ENCODE data around the gene HHLA2. TPM values are rescaled to one million over a fixed set of nuclear protein-coding genes. Genes with fewer than 3 reads are reported as not detected.

HHLA2 gene
- total and polyA plus RNA-seq, 2 experiments from 2014 or later = 0.48 TPM; not detected in 1

DNA sequence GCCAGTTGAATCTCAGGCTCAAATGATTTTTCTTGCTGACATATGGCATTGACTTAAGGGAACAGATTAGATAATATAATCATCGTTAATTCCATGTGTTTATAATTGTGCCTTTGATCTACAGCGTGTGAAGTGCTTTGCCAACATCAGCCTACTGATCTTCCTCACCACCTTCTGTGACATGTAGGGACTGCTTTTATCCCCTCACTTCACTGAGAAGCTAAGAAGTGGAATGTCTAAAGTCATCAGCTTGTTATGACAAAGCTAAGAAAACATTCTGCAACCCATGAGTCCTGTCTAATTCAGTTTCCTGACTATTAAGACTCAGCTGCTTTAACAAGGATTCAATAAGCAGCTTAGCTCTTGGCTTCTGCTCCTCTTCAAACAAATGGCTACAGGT lies 108.0 kb downstream of the HHLA2 start:
- H3K27me3 ChIP-seq = peaks cover 3% of the 10 kb centered on the region
- H3K36me3 ChIP-seq = no peaks in the 10 kb centered on the region
- H3K4me3 ChIP-seq = no peak overlapping the region
- no peaks in the 10 kb centered on the region for H3K9me3 ChIP-seq (ENCODE audit: low read depth)
- no peak overlapping the region for H3K27ac ChIP-seq
- peaks cover 17% of the 10 kb centered on the region for H3K4me1 ChIP-seq (ENCODE audit: low read depth)
- DNase-seq (ENCODE audit: low read depth in 1 of 2, low spot score in 1 of 2) = peak in 1 of 2 donors; percentile 11
- TF ChIP-seq, protein P1, sequence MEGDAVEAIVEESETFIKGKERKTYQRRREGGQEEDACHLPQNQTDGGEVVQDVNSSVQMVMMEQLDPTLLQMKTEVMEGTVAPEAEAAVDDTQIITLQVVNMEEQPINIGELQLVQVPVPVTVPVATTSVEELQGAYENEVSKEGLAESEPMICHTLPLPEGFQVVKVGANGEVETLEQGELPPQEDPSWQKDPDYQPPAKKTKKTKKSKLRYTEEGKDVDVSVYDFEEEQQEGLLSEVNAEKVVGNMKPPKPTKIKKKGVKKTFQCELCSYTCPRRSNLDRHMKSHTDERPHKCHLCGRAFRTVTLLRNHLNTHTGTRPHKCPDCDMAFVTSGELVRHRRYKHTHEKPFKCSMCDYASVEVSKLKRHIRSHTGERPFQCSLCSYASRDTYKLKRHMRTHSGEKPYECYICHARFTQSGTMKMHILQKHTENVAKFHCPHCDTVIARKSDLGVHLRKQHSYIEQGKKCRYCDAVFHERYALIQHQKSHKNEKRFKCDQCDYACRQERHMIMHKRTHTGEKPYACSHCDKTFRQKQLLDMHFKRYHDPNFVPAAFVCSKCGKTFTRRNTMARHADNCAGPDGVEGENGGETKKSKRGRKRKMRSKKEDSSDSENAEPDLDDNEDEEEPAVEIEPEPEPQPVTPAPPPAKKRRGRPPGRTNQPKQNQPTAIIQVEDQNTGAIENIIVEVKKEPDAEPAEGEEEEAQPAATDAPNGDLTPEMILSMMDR (IDR thresholded peaks at IDR 0.05; ENCODE audit: low read depth, low read length) = no peak

DNA sequence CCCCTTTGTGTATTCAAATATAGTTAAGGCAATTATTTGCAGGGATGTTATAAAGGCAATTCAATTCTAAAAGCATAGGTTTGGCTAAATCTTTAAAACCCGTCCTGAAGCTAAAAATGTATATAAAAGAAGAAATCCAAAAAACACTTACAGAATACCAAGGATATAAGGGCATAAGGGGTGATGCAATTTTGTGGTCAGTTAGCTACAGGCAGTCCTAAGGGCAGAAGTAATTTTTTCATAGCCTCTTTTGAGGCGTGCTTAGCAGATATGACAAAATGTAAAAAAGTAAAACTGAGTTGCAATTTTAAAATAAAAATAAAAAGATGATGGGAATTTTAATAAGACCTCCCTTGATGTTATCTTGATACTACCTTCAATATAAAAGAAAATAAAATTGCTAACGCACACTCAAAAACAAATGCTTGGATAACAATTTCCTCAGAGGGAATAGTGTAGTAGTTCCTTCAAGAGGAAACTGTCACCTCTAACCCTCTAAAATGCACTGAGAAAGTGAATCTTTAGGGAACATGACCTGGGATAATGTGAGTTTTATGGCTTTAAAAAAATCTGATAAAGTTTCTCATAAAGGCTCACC lies 109.8 kb downstream of the HHLA2 start:
- Histone ChIP-seq H3K4me1 (ENCODE audit: low read depth) (peaks cover 17% of the 10 kb centered on the region), H3K36me3 (no peaks in the 10 kb centered on the region), H3K9me3 (ENCODE audit: low read depth) (no peaks in the 10 kb centered on the region), H3K27ac (no peak overlapping the region), H3K4me3 (no peak overlapping the region), H3K27me3 (no peaks in the 10 kb centered on the region)
- TF ChIP-seq, protein P1 (IDR thresholded peaks at IDR 0.05; ENCODE audit: low read depth, low read length) = no peak
- peak in 1 of 2 donors; percentile 39 for DNase-seq (ENCODE audit: low read depth in 1 of 2, low spot score in 1 of 2)

DNA sequence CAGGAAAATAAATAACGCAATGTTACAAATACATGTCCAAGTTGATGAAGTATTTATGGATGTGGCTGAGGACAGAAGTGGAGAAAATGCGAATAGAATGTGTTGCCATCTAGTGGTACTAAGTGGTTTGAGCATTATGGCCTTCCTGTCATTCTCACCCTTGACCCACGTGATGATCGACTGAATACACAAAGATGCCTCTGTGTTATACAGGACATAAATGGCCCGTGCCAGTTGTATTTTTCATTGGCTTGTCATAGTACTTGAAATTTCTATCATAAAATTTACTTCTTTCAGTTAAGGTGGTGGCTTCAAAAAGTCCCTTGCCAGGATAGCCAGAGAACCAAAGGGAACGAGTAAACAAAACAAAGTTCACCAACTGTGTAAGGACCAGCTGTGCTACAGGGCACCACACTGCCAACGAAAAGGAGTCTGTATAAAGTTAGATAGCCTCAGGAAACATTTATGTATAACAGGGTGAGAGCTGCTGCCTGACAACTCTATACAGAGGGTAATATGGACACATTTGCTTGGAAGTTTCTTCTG lies 110.4 kb downstream of the HHLA2 start:
- TF ChIP-seq, protein P1 (IDR thresholded peaks at IDR 0.05; ENCODE audit: low read depth, low read length) = peak; percentile 79
- Histone ChIP-seq H3K27ac (no peak overlapping the region), H3K36me3 (no peaks in the 10 kb centered on the region), H3K27me3 (no peaks in the 10 kb centered on the region), H3K4me1 (ENCODE audit: low read depth) (peaks cover 17% of the 10 kb centered on the region), H3K4me3 (no peak overlapping the region), H3K9me3 (ENCODE audit: low read depth) (no peaks in the 10 kb centered on the region)
- peak; percentile 53 to 82 for DNase-seq (ENCODE audit: low read depth in 1 of 2, low spot score in 1 of 2)

DNA sequence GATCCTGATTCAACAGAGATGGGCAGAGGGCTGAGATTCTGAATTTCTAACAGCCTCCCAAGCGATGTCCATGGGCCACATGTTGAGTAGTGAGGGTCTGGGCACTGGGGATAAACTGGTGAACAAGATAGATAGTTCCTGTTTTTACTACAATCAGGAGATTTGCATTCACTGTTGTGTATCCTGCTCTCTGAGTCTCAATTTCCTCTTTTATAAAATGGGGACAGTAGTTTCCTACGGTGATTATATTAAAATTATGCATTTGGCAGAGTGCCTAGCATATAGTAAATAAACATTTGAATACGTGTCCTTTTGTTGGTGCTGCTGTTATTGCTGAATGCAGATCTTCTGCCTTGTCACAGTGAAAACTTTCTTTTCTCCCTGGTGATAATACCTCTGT lies 111.5 kb downstream of the HHLA2 start:
- H3K9me3 ChIP-seq (ENCODE audit: low read depth) = no peaks in the 10 kb centered on the region
- no peaks in the 10 kb centered on the region for H3K36me3 ChIP-seq
- H3K4me3 ChIP-seq = no peak overlapping the region
- no peak for DNase-seq (ENCODE audit: low read depth in 1 of 2, low spot score in 1 of 2)
- no peaks in the 10 kb centered on the region for H3K27me3 ChIP-seq
- H3K4me1 ChIP-seq (ENCODE audit: low read depth) = peaks cover 17% of the 10 kb centered on the region
- TF ChIP-seq, protein P1 (IDR thresholded peaks at IDR 0.05; ENCODE audit: low read depth, low read length) = no peak
- no peak overlapping the region for H3K27ac ChIP-seq

DNA sequence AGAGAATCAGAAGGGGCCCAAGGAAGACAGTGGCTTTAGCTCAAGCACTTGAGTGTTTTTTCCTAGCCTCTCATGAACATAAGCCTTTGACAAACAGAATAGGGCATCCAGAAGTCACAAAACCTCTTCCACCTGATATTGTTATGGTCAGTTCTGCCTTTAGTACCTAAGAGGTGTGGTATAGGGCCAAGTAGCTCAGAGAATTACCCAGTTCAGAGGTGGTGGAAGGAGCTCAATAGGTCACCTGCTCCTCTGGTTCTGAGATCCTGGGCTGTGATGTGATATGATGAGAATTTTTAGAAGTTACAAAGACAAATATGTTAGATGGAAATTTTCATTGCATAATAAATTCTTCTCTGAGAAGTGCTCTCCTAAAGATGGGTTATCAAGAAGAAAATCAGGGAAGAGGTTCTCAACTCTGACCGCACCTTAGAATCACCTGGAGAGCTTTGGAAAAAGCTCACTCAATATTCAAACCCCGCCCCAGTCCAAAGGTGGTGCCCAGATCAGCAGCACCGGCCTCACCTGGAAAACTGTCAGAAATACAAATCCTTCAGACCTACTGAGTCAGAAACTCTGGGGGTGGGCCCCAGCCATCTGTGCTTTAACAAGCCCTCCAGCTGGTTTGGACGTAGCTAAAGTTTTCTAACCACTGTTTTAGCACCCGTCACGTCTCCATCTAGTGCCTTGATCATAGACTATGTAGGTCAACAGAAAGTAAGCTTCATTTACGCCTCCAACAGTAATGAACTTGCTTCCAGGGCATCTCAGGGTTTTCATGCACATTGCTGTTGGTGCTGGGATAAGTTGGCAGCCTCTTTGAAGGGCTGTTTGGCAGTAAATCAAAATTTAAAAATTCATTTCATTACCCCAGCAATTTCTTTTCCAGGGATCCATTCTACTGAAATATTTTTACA lies 112.8 kb downstream of the HHLA2 start:
- TF ChIP-seq, protein P1 (IDR thresholded peaks at IDR 0.05; ENCODE audit: low read depth, low read length) = no peak
- DNase-seq (ENCODE audit: low read depth in 1 of 2, low spot score in 1 of 2) = no peak
- no peaks in the 10 kb centered on the region for H3K9me3 ChIP-seq (ENCODE audit: low read depth)

More for the DNA sequence above, 112.8 kb downstream of the HHLA2 start:
- H3K4me3 ChIP-seq = no peak overlapping the region
- no peaks in the 10 kb centered on the region for H3K36me3 ChIP-seq
- H3K27ac ChIP-seq = no peak overlapping the region
- no peaks in the 10 kb centered on the region for H3K27me3 ChIP-seq
- H3K4me1 ChIP-seq (ENCODE audit: low read depth) = peaks cover 6% of the 10 kb centered on the region
